Erythroblast (primary cell): ENCODE data around the gene COG4.
A peak's percentile ranks its signal among the peaks of the same experiment; 100 is the strongest.

Source experiments
- DNase-seq, 2 experiments: peaks; one replicate each; lab custom pipeline; 2025; lab: John Stamatoyannopoulos, UW
- GATA1 ChIP-seq: IDR thresholded peaks from 2 replicates; pipeline ENCODE4 v1.6.1; 2011; ENCODE audit warnings: low read depth, mild to moderate bottlenecking, control low read depth, low read length, moderate library complexity
- POLR2A ChIP-seq: IDR thresholded peaks from 2 replicates; pipeline ENCODE4 v1.6.1; 2011; ENCODE audit warnings: mild to moderate bottlenecking, low read length

COG4 gene

DNA sequence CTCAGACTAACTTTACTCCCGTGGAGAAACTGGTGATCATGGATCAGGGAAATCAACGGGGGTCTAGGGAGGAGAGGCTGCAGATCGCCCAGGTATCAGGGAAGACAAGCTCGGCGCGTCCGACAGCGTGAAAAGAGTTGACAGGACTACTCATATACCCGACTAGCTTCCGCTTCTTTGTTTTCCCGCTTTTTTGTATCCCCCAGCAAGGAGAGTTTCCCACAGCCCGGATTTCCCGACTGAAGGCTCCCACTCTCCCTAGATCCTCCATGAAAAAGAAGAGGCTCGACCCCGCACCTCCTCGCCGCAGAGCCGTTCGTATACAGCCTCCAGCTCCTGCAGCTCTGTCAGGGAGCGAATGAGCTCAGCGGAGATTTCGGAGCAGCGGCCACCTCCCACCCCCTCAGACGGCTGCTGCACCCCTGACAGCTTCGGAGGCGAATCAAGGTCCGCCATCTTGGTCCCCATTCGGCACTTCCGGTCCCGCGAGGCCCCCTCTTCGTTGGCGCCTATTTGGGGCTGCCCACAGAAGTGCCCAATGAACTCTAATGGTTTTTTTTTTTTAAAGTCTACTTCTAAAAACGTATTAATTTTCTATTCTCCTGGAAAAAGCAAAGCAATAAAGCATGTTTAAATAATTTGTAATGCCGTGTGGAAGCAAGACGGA is at the start of gene COG4:
Gene COG4, minus strand, starts transcription at position 479 of the 667 bp plus-strand sequence. Its CDS starts 11 bp downstream, at position 468.
- peak; percentile 83 for TF ChIP-seq POLR2A
- TF ChIP-seq GATA1, result no peak
- DNase-seq, result peak; percentile 93 to 95

DNA sequence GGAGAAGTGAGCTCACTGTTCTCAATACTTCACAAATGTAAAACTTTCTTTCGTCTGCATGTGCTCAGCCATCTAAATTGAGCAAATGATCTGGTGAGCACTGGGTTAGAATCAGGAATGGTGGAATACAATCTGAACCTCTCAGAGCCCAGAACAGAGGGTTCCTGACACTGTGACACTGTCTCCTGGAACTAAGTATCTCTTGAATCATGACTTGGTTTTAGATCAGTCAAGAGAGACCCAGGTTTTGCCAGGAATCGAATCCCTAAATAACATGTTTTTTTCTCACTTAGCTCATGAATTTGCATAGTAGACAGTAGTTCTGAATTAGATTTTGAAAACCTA is 49.5 kb upstream of the COG4 start:
- DNase-seq, result no peak
- no peak for TF ChIP-seq POLR2A
- no peak for TF ChIP-seq GATA1

DNA sequence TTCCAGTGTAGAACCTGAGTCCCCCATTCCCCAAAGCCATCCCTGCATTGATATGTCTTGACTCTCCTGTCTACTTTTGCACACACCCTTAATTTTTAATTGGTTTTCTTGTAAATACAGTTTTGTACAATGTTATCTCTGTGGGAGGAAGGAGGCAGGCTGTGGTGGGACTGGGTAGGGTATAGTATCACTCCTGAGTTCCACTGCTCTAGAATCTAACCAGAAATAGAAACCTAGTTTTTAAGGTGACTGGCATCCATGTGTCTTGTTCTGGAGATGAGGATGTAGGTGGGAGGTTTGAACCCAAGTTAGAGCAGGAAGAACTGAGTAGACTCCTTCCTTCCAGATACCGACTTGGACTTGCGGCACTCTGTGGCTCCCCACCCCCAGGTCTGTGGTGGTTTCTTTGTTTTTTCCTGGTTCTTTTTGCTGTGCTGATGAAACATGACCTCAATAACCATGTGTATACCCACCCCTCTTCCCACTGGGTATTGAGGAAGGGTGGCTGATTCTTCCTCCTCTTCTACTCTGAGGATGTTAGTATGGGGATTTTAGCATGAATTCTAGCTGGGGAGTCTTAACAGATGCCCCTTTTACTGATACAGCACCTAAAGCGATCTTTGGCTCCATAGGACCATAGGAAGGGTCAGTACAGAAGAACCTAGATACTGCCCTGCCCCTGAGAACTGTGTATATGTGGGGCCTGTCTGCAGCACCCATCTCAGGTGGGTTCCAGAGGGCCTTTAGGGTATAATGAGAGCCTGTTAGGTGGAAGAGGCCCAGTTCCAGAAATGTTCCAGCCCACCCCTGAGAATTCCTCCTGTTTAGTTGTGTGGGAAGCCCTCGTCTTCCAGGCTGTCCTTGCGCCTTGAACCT is 48.9 kb upstream of the COG4 start:
- TF ChIP-seq POLR2A (no peak), GATA1 (no peak)

DNA sequence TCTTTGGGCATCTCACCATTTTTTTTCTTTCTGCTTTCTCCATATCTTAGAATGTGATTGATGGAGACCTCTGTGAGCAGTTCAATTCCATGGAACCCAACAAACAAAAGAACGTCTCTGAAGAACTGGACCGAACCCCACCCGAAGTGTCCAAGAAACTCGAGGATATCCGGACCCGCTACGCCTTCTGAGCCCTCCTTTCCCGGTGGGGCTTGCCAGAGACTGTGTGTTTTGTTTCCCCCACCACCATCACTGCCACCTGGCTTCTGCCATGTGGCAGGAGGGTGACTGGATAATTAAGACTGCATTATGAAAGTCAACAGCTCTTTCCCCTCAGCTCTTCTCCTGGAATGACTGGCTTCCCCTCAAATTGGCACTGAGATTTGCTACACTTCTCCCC is 48.3 kb upstream of the COG4 start:
- no peak for DNase-seq
- TF ChIP-seq GATA1, result no peak
- no peak for TF ChIP-seq POLR2A

More for the DNA sequence above, 48.9 kb upstream of the COG4 start:
- DNase-seq, result no peak

DNA sequence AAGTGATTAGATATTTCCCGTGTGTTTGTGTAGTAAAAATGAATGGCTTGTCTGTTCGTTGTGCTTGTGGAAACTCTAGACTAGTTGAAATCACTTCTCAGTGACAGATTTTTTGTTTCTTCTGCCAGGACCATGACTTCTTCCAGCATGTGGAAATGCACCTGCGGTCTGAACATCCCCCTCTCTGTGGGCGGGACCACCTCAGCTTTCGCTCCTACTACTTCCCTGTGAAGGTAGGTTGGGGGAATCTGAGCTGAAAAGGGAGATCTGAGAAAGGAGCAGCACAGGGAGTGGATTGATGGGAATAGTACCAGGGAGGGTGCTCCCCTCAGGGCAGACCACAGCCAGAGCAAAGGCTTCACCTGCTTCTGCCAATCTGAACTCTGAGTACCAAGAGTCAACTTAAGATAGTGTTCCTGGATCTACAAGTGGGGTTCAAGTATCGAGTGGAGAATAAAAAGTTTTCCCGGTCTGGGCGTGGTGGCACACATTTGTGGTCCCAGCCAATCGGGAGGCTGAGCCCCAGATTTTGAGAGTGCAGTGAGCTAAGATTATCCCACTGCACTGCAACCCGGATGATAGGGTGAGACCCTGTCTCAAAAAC is 47.7 kb upstream of the COG4 start:
- no peak for DNase-seq
- TF ChIP-seq POLR2A (no peak), GATA1 (no peak)

DNA sequence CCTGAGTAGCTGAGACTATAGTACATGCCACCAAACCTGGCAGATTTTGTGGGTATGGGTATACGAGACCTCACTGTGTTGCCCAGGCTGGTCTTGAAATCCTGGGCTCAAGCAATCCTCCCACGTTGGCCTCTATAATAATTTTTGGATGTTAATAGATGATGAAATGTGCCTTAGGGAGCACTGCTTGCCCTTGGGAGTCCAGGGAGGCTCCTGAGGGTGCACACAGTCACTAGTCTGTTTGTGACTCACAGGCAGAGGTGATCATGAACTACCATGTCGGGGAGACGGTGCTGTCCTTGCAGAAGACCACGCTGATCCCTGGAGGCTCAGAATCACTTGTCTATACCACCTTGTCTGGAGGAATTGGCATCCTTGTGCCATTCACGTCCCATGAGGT is 46.4 kb upstream of the COG4 start:
- no peak for TF ChIP-seq GATA1
- TF ChIP-seq POLR2A, result no peak
- no peak for DNase-seq

DNA sequence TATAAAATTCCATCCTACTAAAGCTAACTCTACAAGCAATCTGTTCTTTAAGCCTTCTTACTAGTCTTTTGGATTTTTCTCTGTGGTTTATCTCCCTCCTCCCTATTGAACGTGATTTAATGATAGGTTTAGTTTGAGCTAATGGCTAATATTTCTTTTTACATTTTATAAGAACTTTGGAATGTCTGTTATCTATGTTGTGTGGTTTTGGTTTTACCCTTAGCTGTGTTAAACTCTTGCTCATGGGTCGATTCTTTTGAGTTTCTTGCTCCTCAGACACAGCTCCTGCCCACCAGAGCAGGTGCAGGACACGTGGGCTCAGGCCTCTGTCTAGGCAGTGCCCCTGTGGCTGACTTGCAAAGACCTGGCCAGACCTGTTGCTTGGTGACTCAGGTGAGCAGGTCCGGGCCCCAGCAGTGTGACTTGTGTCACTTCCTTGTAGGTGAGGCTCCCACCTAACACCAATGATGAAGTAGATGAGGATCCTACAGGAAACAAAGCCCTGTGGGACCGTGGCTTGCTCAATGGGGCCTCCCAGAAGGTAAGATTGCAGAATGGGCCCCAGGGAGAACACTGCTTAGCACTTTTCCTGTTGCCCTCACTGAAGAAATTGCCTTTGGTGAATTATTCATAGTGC is 45.4 kb upstream of the COG4 start:
- DNase-seq, result no peak
- no peak for TF ChIP-seq GATA1
- TF ChIP-seq POLR2A, result no peak

DNA sequence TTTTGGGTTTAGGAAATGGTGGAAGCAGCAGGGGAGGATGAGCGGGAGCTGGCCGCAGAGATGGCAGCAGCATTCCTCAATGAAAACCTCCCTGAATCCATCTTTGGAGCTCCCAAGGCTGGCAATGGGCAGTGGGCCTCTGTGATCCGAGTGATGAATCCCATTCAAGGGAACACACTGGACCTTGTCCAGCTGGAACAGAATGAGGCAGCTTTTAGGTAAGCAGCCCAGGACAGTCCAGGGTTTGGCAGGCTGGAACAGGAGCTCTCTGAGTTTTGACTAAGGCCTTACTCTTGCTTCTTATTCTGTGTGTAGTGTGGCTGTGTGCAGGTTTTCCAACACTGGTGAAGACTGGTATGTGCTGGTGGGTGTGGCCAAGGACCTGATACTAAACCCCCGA is 41.7 kb upstream of the COG4 start:
- no peak for TF ChIP-seq GATA1
- no peak for TF ChIP-seq POLR2A
- DNase-seq, result no peak

DNA sequence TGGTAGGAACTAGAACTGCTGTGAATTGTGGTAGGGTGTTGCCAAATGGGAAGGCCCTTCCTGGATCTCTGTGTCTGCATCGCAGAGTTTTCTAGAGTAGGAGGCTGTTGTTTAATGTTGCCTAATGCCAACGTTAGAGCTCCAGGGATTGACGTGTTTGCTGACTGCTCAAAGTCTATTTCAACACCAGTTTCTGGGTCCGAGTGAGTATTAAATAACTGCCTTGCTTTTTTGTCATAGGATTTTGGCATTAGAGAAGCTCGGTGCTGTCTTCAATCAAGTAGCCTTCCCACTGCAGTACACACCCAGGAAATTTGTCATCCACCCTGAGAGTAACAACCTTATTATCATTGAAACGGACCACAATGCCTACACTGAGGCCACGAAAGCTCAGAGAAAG is 40.3 kb upstream of the COG4 start:
- TF ChIP-seq POLR2A, result no peak
- no peak for TF ChIP-seq GATA1
- no peak for DNase-seq

DNA sequence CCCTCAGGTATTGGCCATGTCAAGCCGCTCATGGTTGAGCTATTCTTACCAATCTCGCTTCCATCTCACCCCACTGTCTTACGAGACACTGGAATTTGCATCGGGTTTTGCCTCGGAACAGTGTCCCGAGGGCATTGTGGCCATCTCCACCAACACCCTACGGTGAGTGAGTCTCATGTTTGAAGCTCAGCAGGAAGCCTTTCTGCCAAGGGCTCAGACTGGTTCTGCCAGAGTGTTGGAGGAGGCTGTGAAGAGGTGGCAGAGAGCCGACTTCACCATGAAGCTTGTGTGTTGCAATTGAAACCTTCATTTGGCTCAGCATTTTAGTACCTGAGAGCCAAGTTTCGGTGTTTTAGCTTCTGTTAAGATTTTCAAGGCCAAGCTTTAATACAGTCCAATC is 38.3 kb upstream of the COG4 start:
- no peak for TF ChIP-seq GATA1
- no peak for TF ChIP-seq POLR2A
- DNase-seq, result no peak

DNA sequence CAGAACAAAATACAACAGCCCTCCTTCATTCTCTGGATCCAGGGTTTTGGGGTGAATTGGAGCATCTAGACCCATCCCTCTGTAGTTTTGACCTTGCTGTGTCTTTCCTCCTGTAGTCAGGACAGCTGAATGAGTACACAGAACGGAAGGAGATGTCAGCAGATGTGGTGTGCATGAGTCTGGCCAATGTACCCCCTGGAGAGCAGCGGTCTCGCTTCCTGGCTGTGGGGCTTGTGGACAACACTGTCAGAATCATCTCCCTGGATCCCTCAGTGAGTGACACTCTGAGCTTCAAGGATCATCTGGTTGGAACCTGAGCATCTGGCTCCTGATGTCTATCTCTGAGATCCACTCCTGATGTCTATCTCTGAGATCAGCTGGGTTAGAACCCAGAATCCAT is 32.7 kb upstream of the COG4 start:
- TF ChIP-seq POLR2A, result no peak
- TF ChIP-seq GATA1, result no peak
- no peak for DNase-seq

DNA sequence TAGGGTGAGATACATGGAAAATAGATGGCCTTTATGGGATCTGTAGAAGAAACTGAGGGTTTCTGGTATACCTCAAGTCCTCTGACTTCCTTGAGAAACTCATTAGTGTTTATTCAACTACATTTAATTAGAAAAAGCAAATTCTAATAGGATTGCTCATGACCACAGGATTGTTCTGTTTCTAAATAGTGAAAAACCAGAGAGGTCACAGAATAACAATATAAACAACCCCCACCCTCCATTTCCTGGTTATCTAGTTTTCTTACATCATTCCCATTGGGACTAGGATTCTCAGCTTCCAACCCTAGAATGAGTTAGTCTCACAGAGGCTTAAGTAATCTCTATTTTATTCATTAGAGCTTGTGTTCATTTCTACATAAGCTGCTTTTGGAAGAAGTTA is 30.3 kb upstream of the COG4 start:
- no peak for TF ChIP-seq GATA1
- TF ChIP-seq POLR2A, result no peak

DNA sequence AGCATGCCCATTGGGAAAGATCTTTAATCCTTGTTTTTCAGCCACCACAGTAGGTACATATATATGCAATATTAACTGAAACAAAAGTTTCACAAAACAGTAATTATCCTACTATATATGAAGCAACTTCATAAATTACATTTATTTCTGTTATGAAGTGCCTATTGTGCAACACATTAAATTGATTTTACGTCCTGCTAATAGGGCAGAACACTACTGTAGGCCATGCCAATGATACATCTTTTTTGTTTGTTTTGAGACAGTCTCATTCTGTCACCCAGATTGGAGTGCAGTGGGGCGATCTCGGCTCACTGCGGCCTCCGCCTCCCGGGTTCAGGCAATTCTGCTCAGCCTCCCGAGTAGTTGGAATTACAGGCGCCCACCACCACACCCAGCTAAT is 29.3 kb upstream of the COG4 start:
- no peak for TF ChIP-seq GATA1
- TF ChIP-seq POLR2A, result no peak
- no peak for DNase-seq

More for the DNA sequence above, 30.3 kb upstream of the COG4 start:
- no peak for DNase-seq
